GM21786 (cell line): ENCODE measurements around the gene SPRR1A.

ENCODE experiments used
- ATAC-seq: cut with Tn5 transposase; IDR thresholded peaks from one replicate; pipeline ENCODE4 v1.9.1; 2021; ENCODE audit not compliant: unreplicated experiment

Gene SPRR1A

DNA sequence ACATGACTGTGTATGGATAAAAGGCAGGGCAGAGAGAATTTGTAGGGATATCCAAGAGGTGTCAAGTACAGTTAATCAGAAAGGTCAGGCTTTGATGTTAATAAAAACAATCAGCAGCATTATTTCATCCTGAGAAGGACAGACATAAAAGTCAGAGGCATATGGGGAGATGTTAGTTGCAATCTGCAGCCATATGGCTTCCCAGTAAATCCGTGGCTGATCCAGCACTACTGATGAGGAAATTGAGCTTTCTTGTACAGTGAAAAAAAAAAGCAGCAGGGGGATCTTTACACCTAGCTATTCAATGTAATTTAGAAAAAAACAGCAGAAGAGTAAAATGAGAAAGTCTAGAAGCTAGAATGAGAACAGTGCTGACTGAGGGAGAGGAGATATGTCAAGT, 44.9 kb downstream of the SPRR1A start:
- no peak for ATAC-seq

DNA sequence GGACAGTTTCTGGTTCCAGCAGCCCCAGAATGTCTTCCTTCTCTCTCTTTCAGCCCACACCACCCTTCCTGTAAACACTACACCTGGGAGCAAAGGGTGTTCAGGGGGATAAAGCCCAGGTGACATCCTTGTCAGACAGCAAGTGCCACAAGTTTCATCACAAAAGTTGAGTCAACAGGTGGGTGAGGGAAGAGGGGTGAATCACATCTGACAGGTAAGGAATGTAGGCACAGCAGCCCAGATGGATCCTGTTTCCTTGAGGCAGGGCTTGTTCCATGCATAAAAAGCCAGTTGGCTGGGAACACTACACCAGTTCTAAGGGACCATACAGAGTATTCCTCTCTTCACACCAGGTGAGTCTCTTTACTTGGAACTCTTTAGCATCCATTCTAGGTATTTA, 47.0 kb downstream of the SPRR1A start, which contains the start of gene SPRR1B:
Gene SPRR1B (plus strand): TSS at position 309 of the 400 bp plus-strand sequence. CDS start 1,143 bp downstream, outside the sequence.
- no peak for ATAC-seq

DNA sequence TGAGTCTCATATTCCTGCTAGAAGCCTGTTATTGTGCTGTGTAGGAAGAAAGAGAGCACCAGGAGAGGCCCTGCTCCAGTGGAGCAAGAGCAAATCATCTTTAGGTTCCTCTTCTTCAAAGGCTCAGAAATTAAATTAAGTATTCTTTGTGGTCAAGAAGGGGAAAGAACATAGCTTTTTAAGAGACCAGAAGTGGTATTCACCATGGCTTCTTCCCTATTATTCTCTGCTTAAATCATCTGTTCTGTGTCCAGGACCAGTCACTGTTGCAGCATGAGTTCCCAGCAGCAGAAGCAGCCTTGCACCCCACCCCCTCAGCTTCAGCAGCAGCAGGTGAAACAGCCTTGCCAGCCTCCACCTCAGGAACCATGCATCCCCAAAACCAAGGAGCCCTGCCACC, 48.2 kb downstream of the SPRR1A start:
- ATAC-seq, result no peak

DNA sequence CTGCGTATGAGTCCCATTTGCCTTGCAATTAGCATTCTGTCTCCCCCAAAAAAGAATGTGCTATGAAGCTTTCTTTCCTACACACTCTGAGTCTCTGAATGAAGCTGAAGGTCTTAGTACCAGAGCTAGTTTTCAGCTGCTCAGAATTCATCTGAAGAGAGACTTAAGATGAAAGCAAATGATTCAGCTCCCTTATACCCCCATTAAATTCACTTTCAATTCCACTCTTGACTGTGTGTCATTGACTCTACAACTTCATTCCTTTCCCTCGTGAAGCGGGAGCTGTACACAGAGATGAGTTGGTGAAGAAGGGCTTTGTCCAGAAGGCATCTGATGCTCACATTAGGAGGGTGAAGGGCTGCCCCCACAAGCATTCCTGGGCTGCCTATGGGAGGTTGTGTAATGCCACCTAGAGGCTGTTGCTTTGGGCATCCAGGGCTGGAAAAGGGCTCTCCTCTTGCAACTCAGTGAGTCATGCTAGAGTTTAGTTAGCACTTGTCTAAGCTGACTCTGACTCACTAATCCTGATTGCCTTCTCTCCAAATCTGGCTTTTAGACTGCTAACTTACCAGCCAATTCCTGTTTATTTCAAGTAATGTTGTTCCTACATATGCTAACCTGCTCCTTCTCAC, 48.9 kb downstream of the SPRR1A start:
- ATAC-seq, result no peak

DNA sequence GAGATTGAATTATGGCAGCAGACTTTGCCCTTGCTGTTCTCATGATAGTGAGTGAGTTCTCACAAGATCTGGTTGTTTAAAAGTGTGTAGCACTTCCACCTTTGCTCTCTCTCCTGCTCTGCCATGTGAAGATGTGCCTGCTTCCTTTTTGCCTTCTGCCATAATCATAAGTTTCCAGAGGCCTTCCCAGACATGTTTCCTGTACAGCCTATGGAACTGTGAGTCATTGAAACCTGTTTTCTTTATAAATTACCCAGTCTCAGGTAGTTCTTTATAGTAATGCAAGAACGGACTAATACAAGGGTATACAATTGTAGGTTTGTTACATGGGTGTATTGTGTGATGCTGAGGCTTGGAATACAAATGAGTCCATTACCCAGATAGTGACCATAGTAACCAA, 51.3 kb downstream of the SPRR1A start:
- ATAC-seq, result no peak
